ENCODE results near the gene CCL19. TPM values are rescaled to one million over a fixed set of nuclear protein-coding genes. Genes with fewer than 3 reads are reported as not detected.

CCL19 gene
- total and polyA plus RNA-seq, 8 donors = 4.3 to 24.1 (median 7.8) TPM; not detected in 3

DNA sequence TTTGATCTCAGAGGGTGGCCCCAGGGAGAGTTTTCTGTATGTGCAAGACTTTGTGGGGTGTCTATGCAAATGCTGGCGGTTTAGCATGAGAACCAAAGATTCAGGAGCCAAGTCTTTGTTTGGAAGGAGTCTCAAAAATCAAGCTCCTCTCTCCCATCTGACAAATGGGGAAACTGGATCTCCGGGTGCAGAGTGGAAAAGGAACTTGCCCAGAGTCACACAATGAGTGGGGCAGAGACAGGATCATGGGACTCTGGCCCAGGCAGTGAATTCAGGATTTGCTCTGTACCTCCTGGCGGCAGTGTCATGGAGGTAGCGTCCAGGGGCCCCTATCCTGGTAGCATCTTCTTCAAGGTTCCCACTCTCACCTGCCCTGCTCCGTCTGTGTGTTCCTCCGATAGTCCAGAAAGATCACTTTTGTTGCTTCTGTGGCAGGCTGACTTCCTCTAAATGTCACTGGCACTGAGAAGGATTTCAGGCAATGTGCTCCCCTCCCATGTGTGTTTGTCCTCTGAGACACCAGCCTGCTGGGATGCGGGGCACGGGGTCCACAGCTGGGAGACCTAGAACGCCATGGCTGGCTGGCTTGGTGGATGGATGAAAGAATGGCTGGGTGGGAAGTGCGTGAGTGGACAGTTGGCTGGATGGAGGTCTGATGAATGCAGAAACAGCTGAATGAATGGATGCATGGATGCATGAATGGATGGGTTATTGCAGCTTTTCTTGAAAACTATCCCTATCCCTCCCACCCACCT lies 3.6 kb downstream of the CCL19 start:
- Histone ChIP-seq H3K36me3 (no peaks in the 10 kb centered on the region), H3K27ac (no peak overlapping the region), H3K4me1 (peaks cover 0 to 16% (median 13%) of the 10 kb centered on the region in 4 donors), H3K9me3 (no peaks in the 10 kb centered on the region), H3K4me3 (no peak overlapping the region), H3K27me3 (no peaks in the 10 kb centered on the region)
- TF ChIP-seq POLR2AphosphoS5 (IDR thresholded peaks at IDR 0.05) = no peak
- TF ChIP-seq, protein P1, sequence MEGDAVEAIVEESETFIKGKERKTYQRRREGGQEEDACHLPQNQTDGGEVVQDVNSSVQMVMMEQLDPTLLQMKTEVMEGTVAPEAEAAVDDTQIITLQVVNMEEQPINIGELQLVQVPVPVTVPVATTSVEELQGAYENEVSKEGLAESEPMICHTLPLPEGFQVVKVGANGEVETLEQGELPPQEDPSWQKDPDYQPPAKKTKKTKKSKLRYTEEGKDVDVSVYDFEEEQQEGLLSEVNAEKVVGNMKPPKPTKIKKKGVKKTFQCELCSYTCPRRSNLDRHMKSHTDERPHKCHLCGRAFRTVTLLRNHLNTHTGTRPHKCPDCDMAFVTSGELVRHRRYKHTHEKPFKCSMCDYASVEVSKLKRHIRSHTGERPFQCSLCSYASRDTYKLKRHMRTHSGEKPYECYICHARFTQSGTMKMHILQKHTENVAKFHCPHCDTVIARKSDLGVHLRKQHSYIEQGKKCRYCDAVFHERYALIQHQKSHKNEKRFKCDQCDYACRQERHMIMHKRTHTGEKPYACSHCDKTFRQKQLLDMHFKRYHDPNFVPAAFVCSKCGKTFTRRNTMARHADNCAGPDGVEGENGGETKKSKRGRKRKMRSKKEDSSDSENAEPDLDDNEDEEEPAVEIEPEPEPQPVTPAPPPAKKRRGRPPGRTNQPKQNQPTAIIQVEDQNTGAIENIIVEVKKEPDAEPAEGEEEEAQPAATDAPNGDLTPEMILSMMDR (IDR thresholded peaks at IDR 0.05) = no peak
- TF ChIP-seq POLR2A (IDR thresholded peaks at IDR 0.05) = no peak
- TF ChIP-seq EP300 (IDR thresholded peaks at IDR 0.05) = no peak
- no peak for DNase-seq
- WGBS, 5 donors = 79 to 90% (median 86%) methylated on average over 10 of the region's 10 CpGs
- intact Hi-C loops (cut with DNase I; ENCODE audit: low total_unique reads) = no loop called here

- intact Hi-C loops (cut with DNase I; ENCODE audit: low total_unique reads) = no loop called here
- H3K9me3 ChIP-seq = no peaks in the 10 kb centered on the region
- TF ChIP-seq, protein P1 (IDR thresholded peaks at IDR 0.05) = no peak
- TF ChIP-seq POLR2A (IDR thresholded peaks at IDR 0.05) (no peak), EP300 (IDR thresholded peaks at IDR 0.05) (no peak), POLR2AphosphoS5 (IDR thresholded peaks at IDR 0.05) (no peak)
- WGBS, 5 donors = 47 to 71% (median 67%) methylated on average over 1 of the region's 1 CpG
- DNase-seq = no peak
- H3K27ac ChIP-seq = no peak overlapping the region
- H3K4me3 ChIP-seq = no peak overlapping the region
- peaks cover 0 to 2% (median under 1%) of the 10 kb centered on the region in 4 donors for H3K36me3 ChIP-seq
- no peaks in the 10 kb centered on the region for H3K27me3 ChIP-seq
- peaks cover 0 to 14% (median 13%) of the 10 kb centered on the region in 4 donors for H3K4me1 ChIP-seq
Observed at GRCh38 chr9:34686732-34687131, 4.3 kb downstream of the CCL19 start.

DNA sequence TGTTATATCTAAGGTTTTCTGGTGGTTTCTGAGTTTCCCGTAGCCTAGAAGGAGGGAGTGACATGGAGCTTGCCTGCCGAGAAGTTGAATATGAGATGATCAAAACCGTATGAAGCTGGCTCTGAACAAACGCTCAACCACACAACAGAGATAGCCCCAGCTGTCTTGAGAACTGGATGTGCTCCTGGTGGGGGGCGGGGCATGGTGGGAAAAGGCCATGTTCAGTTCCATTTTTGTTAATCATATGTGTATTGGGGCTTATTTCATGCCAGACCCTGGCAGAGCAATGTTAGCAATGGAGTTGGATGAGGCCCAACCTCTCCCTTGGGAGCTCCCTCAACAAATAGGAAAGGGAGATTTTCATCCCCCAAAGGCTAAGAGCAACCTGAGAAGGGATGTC lies 4.8 kb downstream of the CCL19 start:
- H3K4me3 ChIP-seq = no peak overlapping the region
- intact Hi-C loops (cut with DNase I; ENCODE audit: low total_unique reads) = no loop called here
- peaks cover 0 to 7% (median 4%) of the 10 kb centered on the region in 4 donors for H3K36me3 ChIP-seq
- DNase-seq = no peak
- peaks cover 0 to 14% (median 10%) of the 10 kb centered on the region in 4 donors for H3K4me1 ChIP-seq
- 67 to 82% (median 77%) methylated on average over 5 of the region's 5 CpGs for whole genome bisulfite sequencing, 5 donors
- no peaks in the 10 kb centered on the region for H3K27me3 ChIP-seq
- H3K27ac ChIP-seq = peak overlapping the region in 1 of 5 donors; percentile 4
- TF ChIP-seq POLR2AphosphoS5 (IDR thresholded peaks at IDR 0.05) = no peak
- TF ChIP-seq, protein P1 (IDR thresholded peaks at IDR 0.05) = no peak
- no peak for TF ChIP-seq POLR2A (IDR thresholded peaks at IDR 0.05)
- TF ChIP-seq EP300 (IDR thresholded peaks at IDR 0.05) = no peak
- H3K9me3 ChIP-seq = no peaks in the 10 kb centered on the region

DNA sequence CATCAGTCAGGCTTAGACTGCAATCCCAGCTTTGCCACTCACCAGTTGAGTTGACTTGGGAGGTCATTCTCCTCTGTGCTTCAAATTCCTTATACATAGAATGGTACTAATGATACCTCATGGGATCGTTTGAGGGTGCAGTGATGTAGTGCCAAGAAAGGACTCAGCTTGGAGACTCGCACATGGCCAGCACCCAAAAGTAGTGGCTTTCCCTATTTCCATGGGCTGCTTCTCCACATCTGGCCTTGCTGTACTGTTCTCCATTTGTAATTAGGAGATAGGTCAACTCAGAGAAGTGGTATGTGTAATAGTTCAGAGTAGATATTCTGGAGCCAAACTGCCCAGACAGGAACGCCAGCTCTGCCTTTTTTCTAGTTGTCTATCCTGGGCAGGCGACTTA lies 5.5 kb downstream of the CCL19 start:
- Histone ChIP-seq H3K4me3 (no peak overlapping the region), H3K27ac (peak overlapping the region in 1 of 5 donors; percentile 4), H3K27me3 (no peaks in the 10 kb centered on the region), H3K4me1 (peaks cover 0 to 14% (median 7%) of the 10 kb centered on the region in 4 donors), H3K36me3 (peaks cover 0 to 12% (median 4%) of the 10 kb centered on the region in 4 donors), H3K9me3 (no peaks in the 10 kb centered on the region)
- 73 to 90% (median 82%) methylated on average over 4 of the region's 4 CpGs for WGBS, 5 donors
- intact Hi-C loops (cut with DNase I; ENCODE audit: low total_unique reads) = no loop called here
- DNase-seq = no peak
- no peak for TF ChIP-seq EP300 (IDR thresholded peaks at IDR 0.05)

DNA sequence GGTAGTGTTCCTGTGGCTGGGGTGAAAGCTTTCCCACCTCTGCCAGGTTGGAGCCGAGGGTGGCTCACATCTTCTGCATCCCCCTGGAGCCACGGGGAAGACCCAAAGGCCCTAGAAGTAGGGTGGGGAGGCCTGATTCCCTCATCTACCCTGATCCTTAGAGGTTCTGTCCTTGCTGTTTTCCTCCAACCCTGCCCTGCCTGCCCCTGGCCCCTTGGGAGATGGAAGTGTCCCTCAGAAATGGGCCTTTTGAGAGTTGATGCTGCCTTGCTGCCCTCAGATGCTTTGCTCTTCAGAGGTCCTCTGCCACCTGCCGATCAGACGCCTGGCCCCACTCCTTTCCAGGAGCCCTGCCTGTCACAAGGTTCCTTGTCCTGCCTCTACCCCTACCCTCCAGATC lies 6.3 kb downstream of the CCL19 start:
- Histone ChIP-seq H3K9me3 (no peaks in the 10 kb centered on the region), H3K4me3 (no peak overlapping the region), H3K27ac (no peak overlapping the region), H3K4me1 (peaks cover 0 to 14% (median 6%) of the 10 kb centered on the region in 4 donors), H3K27me3 (no peaks in the 10 kb centered on the region), H3K36me3 (peaks cover 0 to 12% (median 4%) of the 10 kb centered on the region in 4 donors)
- 87 to 96% (median 94%) methylated on average over 4 of the region's 4 CpGs for WGBS, 5 donors
- TF ChIP-seq POLR2AphosphoS5 (IDR thresholded peaks at IDR 0.05) (no peak), POLR2A (IDR thresholded peaks at IDR 0.05) (no peak), EP300 (IDR thresholded peaks at IDR 0.05) (no peak)
- TF ChIP-seq, protein P1 (IDR thresholded peaks at IDR 0.05) = no peak
- no peak for DNase-seq
- intact Hi-C loops (cut with DNase I; ENCODE audit: low total_unique reads) = no loop called here
